HepG2 (cell line): ENCODE measurements around the gene NDUFA13. TPM values are rescaled to one million over a fixed set of nuclear protein-coding genes. Genes with fewer than 3 reads are reported as not detected.

Experiments used
- GLI4 ChIP-seq: sonication (generic); formaldehyde crosslinking; IDR thresholded peaks from 2 replicates; pipeline ENCODE4 v1.5.1; 2020; ENCODE audit warnings: missing genetic modification reagents, mild to moderate bottlenecking, moderate library complexity, borderline replicate concordance
- KDM2A ChIP-seq: sonication (generic); formaldehyde crosslinking; IDR thresholded peaks from 2 replicates; pipeline ENCODE4 v1.4.0; 2020; ENCODE audit warnings: low read depth, missing genetic modification reagents, borderline replicate concordance
- NRL ChIP-seq: sonication (generic); formaldehyde crosslinking; IDR thresholded peaks from 2 replicates; pipeline ENCODE4 v1.5.0; 2020; ENCODE audit warnings: missing genetic modification reagents, mild to moderate bottlenecking, moderate library complexity, borderline replicate concordance
- SSRP1 ChIP-seq: IDR thresholded peaks from 2 replicates; pipeline ENCODE4 v1.6.1; 2016; ENCODE audit warnings: control low read depth
- STAG1 ChIP-seq: sonication (generic); formaldehyde crosslinking; IDR thresholded peaks from 2 replicates; pipeline ENCODE4 v1.4.0; 2020; ENCODE audit warnings: missing genetic modification reagents
- XRCC5 ChIP-seq: fragments of 200-400 bp; formaldehyde crosslinking; optimal IDR thresholded peaks from 2 replicates; pipeline ENCODE3; 2017; ENCODE audit warnings: mild to moderate bottlenecking, low read length
- ZFX ChIP-seq: sonication (generic); formaldehyde crosslinking; IDR thresholded peaks from 2 replicates; pipeline ENCODE4 v1.4.0; 2020; ENCODE audit warnings: mild to moderate bottlenecking, low read depth, missing genetic modification reagents, moderate library complexity
- ZFY ChIP-seq: sonication (generic); formaldehyde crosslinking; IDR thresholded peaks from 2 replicates; pipeline ENCODE4 v1.4.0; 2020; ENCODE audit warnings: missing genetic modification reagents
- ZNF274 ChIP-seq: sonication (generic); formaldehyde crosslinking; IDR thresholded peaks from 2 replicates; pipeline ENCODE4 v1.5.1; 2020; ENCODE audit warnings: mild to moderate bottlenecking, missing genetic modification reagents
- ZNF3 ChIP-seq: IDR thresholded peaks from 2 replicates; pipeline ENCODE4 v1.7.0; 2017; ENCODE audit warnings: inconsistent platforms
- ZNF326 ChIP-seq: sonication (generic); formaldehyde crosslinking; IDR thresholded peaks from 2 replicates; pipeline ENCODE4 v1.4.0; 2020; ENCODE audit warnings: missing genetic modification reagents, borderline replicate concordance
- ZNF572 ChIP-seq: sonication (generic); formaldehyde crosslinking; IDR thresholded peaks from 2 replicates; pipeline ENCODE4 v1.5.1; 2020; ENCODE audit warnings: mild to moderate bottlenecking, missing genetic modification reagents
- ZNF607 ChIP-seq: sonication (generic); formaldehyde crosslinking; IDR thresholded peaks from 2 replicates; pipeline ENCODE4 v1.5.1; 2020; ENCODE audit warnings: missing genetic modification reagents, mild to moderate bottlenecking, borderline replicate concordance
- ZSCAN21 ChIP-seq: sonication (generic); formaldehyde crosslinking; IDR thresholded peaks from 2 replicates; pipeline ENCODE4 v1.8.0; 2022; ENCODE audit warnings: mild to moderate bottlenecking, missing genetic modification reagents, moderate library complexity, borderline replicate concordance
- polyA plus RNA-seq, 8 experiments: library from polyadenylated mRNA; depleted of rRNA in 3 of 8; stranded (reverse) in 7 of 8; unstranded in 1 of 8; fragments of >200 nt; fragmentation: Illumina TruSeq in 4 of 8; extraction: Trizol in 4 of 8; gene quantifications; 2 replicates each; pipeline versions ENCODE4 v1.2.1 to v1.2.3, GENCODE V29; 2011 to 2016; ENCODE audit warnings: low read depth in 4 of 8, missing spikeins in 1 of 8, mixed read lengths in 1 of 8; ENCODE audit not compliant: insufficient read depth in 1 of 8
- total RNA-seq, 5 experiments: library from RNA; depleted of rRNA; stranded (reverse); fragments of >200 nt; fragmentation: Illumina TruSeq; extraction: Trizol; gene quantifications; 2 replicates each; pipeline ENCODE4 v1.2.3, GENCODE V29; 2016; ENCODE audit warnings: low read depth in 1 of 5
- TF ChIP-seq, protein P1 (sequence below): sonication (generic); formaldehyde crosslinking; IDR thresholded peaks from 2 replicates; pipeline ENCODE4 v1.4.0; 2020; ENCODE audit warnings: missing genetic modification reagents
- TF ChIP-seq, protein P2 (sequence below): sonication (generic); formaldehyde crosslinking; IDR thresholded peaks from 2 replicates; pipeline ENCODE4 v1.4.0; 2020; ENCODE audit warnings: missing genetic modification reagents, borderline replicate concordance
- TF ChIP-seq, protein P3 (sequence below): IDR thresholded peaks from 2 replicates; pipeline ENCODE4 v1.6.1; 2016; ENCODE audit warnings: missing compliant biosample characterization, missing genetic modification reagents, borderline replicate concordance
- TF ChIP-seq, protein P4 (sequence below): sonication (generic); formaldehyde crosslinking; IDR thresholded peaks from 2 replicates; pipeline ENCODE4 v1.4.0; 2020; ENCODE audit warnings: mild to moderate bottlenecking, missing genetic modification reagents
- TF ChIP-seq, protein P5 (sequence below): sonication (generic); formaldehyde crosslinking; IDR thresholded peaks from 2 replicates; pipeline ENCODE4 v1.5.1; 2020; ENCODE audit warnings: missing genetic modification reagents, mild to moderate bottlenecking, borderline replicate concordance

NDUFA13 gene
- total and polyA plus RNA-seq, 2 of the 13 experiments (the other 11 are each of a cell fraction or from before 2014, with no cell fraction given) = 337 to 366 TPM

GRCh38 chr19:19531951-19532805, 16.2 kb downstream of the NDUFA13 start (continued):
- 0 out of 2 replicates have a peak, but pooled peaks have one; percentile 63 for TF ChIP-seq ZNF326
- TF ChIP-seq XRCC5 = peak; percentile 87
- peak; percentile 81; the same call in 1 of the 2 replicates for TF ChIP-seq ZNF572 (CRISPR knock-in tag)
- TF ChIP-seq, protein P1, sequence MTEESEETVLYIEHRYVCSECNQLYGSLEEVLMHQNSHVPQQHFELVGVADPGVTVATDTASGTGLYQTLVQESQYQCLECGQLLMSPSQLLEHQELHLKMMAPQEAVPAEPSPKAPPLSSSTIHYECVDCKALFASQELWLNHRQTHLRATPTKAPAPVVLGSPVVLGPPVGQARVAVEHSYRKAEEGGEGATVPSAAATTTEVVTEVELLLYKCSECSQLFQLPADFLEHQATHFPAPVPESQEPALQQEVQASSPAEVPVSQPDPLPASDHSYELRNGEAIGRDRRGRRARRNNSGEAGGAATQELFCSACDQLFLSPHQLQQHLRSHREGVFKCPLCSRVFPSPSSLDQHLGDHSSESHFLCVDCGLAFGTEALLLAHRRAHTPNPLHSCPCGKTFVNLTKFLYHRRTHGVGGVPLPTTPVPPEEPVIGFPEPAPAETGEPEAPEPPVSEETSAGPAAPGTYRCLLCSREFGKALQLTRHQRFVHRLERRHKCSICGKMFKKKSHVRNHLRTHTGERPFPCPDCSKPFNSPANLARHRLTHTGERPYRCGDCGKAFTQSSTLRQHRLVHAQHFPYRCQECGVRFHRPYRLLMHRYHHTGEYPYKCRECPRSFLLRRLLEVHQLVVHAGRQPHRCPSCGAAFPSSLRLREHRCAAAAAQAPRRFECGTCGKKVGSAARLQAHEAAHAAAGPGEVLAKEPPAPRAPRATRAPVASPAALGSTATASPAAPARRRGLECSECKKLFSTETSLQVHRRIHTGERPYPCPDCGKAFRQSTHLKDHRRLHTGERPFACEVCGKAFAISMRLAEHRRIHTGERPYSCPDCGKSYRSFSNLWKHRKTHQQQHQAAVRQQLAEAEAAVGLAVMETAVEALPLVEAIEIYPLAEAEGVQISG (CRISPR knock-in tag) = peak; percentile 53
- TF ChIP-seq ZNF3 = no peak
- TF ChIP-seq ZNF607 (CRISPR knock-in tag) = peak; percentile 52; the same call in 1 of the 2 replicates
- TF ChIP-seq ZFX (CRISPR knock-in tag) = peak; percentile 69
- no peak for TF ChIP-seq ZSCAN21
- peak; percentile 97 for TF ChIP-seq KDM2A (CRISPR knock-in tag)
- TF ChIP-seq ZNF274 (CRISPR knock-in tag) = peak; percentile 60; the same call in 1 of the 2 replicates
- TF ChIP-seq SSRP1 (CRISPR knock-in tag) = peak; percentile 35; the same call in 1 of the 2 replicates
- peak; percentile 42; the same call in 1 of the 2 replicates for TF ChIP-seq ZFY (CRISPR knock-in tag)
- TF ChIP-seq, protein P2, sequence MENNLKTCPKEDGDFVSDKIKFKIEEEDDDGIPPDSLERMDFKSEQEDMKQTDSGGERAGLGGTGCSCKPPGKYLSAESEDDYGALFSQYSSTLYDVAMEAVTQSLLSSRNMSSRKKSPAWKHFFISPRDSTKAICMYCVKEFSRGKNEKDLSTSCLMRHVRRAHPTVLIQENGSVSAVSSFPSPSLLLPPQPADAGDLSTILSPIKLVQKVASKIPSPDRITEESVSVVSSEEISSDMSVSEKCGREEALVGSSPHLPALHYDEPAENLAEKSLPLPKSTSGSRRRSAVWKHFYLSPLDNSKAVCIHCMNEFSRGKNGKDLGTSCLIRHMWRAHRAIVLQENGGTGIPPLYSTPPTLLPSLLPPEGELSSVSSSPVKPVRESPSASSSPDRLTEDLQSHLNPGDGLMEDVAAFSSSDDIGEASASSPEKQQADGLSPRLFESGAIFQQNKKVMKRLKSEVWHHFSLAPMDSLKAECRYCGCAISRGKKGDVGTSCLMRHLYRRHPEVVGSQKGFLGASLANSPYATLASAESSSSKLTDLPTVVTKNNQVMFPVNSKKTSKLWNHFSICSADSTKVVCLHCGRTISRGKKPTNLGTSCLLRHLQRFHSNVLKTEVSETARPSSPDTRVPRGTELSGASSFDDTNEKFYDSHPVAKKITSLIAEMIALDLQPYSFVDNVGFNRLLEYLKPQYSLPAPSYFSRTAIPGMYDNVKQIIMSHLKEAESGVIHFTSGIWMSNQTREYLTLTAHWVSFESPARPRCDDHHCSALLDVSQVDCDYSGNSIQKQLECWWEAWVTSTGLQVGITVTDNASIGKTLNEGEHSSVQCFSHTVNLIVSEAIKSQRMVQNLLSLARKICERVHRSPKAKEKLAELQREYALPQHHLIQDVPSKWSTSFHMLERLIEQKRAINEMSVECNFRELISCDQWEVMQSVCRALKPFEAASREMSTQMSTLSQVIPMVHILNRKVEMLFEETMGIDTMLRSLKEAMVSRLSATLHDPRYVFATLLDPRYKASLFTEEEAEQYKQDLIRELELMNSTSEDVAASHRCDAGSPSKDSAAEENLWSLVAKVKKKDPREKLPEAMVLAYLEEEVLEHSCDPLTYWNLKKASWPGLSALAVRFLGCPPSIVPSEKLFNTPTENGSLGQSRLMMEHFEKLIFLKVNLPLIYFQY (CRISPR knock-in tag) = 0 out of 2 replicates have a peak, but pooled peaks have one; percentile 50
- TF ChIP-seq STAG1 (CRISPR knock-in tag) = peak; percentile 95
- TF ChIP-seq, protein P3, sequence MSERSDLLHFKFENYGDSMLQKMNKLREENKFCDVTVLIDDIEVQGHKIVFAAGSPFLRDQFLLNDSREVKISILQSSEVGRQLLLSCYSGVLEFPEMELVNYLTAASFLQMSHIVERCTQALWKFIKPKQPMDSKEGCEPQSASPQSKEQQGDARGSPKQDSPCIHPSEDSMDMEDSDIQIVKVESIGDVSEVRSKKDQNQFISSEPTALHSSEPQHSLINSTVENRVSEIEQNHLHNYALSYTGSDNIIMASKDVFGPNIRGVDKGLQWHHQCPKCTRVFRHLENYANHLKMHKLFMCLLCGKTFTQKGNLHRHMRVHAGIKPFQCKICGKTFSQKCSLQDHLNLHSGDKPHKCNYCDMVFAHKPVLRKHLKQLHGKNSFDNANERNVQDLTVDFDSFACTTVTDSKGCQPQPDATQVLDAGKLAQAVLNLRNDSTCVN (CRISPR knock-in tag) = no peak
- TF ChIP-seq, protein P4, sequence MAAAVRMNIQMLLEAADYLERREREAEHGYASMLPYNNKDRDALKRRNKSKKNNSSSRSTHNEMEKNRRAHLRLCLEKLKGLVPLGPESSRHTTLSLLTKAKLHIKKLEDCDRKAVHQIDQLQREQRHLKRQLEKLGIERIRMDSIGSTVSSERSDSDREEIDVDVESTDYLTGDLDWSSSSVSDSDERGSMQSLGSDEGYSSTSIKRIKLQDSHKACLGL (CRISPR knock-in tag) = 0 out of 2 replicates have a peak, but pooled peaks have one; percentile 20
- TF ChIP-seq GLI4 (CRISPR knock-in tag) = 0 out of 2 replicates have a peak, but pooled peaks have one; percentile 56
- peak; percentile 16; the same call in 1 of the 2 replicates for TF ChIP-seq NRL
- TF ChIP-seq, protein P5, sequence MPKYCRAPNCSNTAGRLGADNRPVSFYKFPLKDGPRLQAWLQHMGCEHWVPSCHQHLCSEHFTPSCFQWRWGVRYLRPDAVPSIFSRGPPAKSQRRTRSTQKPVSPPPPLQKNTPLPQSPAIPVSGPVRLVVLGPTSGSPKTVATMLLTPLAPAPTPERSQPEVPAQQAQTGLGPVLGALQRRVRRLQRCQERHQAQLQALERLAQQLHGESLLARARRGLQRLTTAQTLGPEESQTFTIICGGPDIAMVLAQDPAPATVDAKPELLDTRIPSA (CRISPR knock-in tag) = 0 out of 2 replicates have a peak, but pooled peaks have one; percentile 49
